ENCODE measurements around the gene GRIK1. TPM values are rescaled to one million over a fixed set of nuclear protein-coding genes. Genes with fewer than 3 reads are reported as not detected.

GRIK1 gene
- polyA plus RNA-seq, 6 donors from 2014 or later: not detected

DNA sequence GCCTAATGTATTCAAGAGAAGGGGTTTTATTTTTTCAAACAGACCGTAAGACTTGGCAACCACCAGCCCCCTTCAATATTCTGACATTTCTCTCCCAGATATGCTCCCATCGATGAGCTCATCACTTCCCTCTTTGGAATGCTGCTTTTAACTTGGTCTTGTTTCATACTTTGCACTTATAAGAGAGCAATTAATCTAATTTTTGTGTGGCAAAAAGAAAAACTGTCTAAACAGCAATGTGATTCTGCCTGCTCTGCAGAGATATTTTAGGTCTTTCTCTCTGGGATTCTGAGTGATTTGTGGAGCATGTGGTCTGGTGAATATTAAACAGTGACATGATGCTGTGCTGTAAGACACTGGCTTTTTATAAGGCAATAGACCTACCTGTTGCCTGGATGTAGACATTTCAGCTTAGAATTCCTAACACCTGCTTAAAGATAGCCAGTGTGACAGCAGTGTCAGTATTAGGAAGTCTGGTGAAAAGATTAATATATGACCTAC, 356.3 kb downstream of the GRIK1 start:
- no peaks in the 10 kb centered on the region for H3K9me3 Mint-ChIP-seq
- ATAC-seq (ENCODE audit: low read depth in 2 of 2): no peak

DNA sequence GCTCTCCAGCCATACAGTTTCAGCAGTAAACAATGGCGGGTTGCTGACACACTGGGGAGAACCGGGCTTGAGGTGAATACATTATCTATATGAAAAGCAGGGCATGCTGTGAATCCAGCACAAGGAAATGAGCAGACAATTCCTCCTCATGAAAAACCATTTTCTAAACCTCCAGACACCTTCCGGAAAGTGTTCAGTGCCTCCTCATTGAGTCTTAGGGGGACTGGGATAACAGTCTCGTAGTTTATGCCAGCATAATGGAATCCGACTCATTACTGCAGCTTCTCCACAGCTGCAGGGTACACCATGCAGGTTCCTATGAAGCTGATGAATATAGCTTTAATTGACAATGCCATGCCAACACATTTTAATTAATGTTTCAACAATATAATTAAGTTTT, 356.9 kb downstream of the GRIK1 start:
- Mint-ChIP-seq H3K4me1 (no peaks in the 10 kb centered on the region), H3K4me3 (no peak overlapping the region), H3K27ac (peak overlapping the region in 1 of 6 donors; percentile 67), H3K36me3 (no peaks in the 10 kb centered on the region), H3K9me3 (no peaks in the 10 kb centered on the region), H3K27me3 (no peaks in the 10 kb centered on the region)
- DNase-seq: no peak
- ATAC-seq (ENCODE audit: low read depth in 2 of 2): no peak

More for the DNA sequence above, 356.3 kb downstream of the GRIK1 start:
- no peaks in the 10 kb centered on the region for H3K27me3 Mint-ChIP-seq
- H3K4me1 Mint-ChIP-seq: no peaks in the 10 kb centered on the region
- H3K36me3 Mint-ChIP-seq: no peaks in the 10 kb centered on the region
- no peak overlapping the region for H3K27ac Mint-ChIP-seq
- H3K4me3 Mint-ChIP-seq: no peak overlapping the region
- no peak for DNase-seq

DNA sequence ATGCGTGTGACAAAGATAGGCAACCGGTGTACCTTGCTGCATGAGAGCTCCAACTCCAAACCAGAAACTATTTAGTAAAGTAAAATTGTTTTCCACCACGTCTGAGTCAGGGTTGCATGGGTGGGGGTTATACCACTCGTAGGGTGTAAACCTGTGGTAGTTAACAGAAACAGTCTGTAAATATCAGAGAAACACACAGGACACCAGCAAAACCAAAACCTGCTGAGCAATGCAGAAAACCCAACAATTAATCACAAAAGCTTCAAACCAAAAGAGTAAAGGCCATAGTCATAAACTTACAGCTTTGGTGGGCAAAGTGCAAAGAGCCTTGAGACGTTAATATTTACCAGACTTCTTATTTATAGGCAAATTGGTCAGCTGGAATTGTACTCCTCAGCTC, 358.4 kb downstream of the GRIK1 start:
- DNase-seq: no peak
- H3K27me3 Mint-ChIP-seq: no peaks in the 10 kb centered on the region
- no peaks in the 10 kb centered on the region for H3K4me1 Mint-ChIP-seq
- no peak overlapping the region for H3K27ac Mint-ChIP-seq
- H3K9me3 Mint-ChIP-seq: no peaks in the 10 kb centered on the region
- ATAC-seq (ENCODE audit: low read depth in 2 of 2): no peak
- no peaks in the 10 kb centered on the region for H3K36me3 Mint-ChIP-seq
- H3K4me3 Mint-ChIP-seq: no peak overlapping the region

DNA sequence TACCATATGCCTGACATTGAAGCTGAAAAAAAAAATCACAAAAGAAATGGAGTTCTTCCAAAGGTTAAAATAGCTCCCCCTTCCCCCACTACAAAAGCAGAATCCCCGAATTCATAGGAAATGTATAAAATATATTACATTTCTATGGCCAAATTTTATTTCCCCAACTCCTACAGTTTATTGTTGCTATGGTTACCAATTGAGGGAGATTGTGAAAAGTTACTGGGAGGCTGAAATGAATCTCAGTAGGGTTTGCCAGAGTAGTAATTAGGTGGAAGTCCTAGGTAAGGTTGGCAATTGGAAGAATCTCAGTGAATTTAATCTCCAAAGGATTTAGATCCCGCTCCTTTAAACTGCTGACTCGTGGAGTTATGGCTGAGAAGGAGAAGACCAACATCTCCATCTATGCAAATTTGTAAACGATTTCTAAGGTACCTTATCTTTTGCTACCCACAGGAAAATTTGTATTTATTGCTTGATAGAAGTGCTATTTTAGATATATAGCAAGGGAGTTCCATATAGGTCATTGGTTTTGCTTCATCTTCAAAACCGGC, 359.0 kb downstream of the GRIK1 start:
- H3K36me3 Mint-ChIP-seq: no peaks in the 10 kb centered on the region
- no peak overlapping the region for H3K27ac Mint-ChIP-seq
- H3K9me3 Mint-ChIP-seq: no peaks in the 10 kb centered on the region
- H3K4me1 Mint-ChIP-seq: no peaks in the 10 kb centered on the region
- no peaks in the 10 kb centered on the region for H3K27me3 Mint-ChIP-seq
- H3K4me3 Mint-ChIP-seq: no peak overlapping the region
- DNase-seq (no peak), ATAC-seq (ENCODE audit: low read depth in 2 of 2) (no peak)

DNA sequence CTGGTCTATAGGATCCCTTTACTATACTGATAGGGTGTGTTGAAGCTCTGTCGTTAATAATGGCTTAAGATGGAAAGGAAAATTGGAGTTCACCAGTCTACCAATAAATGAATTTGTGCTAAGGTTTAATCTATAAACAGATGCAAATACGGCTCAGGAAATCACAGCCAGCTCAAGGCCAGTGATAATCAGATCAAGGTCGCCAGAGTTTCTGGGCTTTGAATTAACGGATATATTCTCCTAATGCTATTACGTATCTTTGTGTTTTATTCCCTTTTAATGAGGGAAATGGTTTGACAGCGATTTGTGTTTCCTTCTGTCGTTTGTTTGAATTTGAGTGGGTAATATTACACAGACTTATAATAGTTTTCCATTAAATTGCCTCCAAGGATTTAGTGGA, 361.5 kb downstream of the GRIK1 start:
- Mint-ChIP-seq H3K9me3 (no peaks in the 10 kb centered on the region), H3K36me3 (no peaks in the 10 kb centered on the region), H3K27ac (no peak overlapping the region), H3K4me1 (no peaks in the 10 kb centered on the region), H3K27me3 (no peaks in the 10 kb centered on the region), H3K4me3 (no peak overlapping the region)
- ATAC-seq (ENCODE audit: low read depth in 2 of 2) (no peak), DNase-seq (no peak)

DNA sequence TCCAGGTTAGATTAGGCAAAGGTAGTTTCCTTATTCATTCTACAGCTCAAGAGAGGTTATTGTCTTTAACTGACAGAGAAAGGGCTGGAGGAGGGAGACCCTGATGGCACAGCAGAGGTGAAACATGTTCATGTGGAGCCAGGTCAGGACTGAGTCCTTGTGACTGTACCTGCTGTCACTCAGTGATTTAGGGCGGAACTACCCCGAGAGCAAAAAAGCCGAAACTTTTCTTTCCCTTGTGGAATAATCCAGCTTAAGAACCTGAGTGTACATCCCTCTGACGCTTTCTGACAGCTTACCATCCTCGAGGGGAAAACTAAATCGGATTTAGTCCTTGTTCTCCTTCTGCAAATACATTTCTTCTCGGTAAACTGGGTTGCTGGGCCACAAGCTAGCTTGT, 367.8 kb downstream of the GRIK1 start:
- no peak for ATAC-seq (ENCODE audit: low read depth in 2 of 2)
- Mint-ChIP-seq H3K27me3 (no peaks in the 10 kb centered on the region), H3K4me3 (no peak overlapping the region), H3K36me3 (no peaks in the 10 kb centered on the region), H3K4me1 (no peaks in the 10 kb centered on the region), H3K9me3 (no peaks in the 10 kb centered on the region), H3K27ac (no peak overlapping the region)
- DNase-seq: no peak

DNA sequence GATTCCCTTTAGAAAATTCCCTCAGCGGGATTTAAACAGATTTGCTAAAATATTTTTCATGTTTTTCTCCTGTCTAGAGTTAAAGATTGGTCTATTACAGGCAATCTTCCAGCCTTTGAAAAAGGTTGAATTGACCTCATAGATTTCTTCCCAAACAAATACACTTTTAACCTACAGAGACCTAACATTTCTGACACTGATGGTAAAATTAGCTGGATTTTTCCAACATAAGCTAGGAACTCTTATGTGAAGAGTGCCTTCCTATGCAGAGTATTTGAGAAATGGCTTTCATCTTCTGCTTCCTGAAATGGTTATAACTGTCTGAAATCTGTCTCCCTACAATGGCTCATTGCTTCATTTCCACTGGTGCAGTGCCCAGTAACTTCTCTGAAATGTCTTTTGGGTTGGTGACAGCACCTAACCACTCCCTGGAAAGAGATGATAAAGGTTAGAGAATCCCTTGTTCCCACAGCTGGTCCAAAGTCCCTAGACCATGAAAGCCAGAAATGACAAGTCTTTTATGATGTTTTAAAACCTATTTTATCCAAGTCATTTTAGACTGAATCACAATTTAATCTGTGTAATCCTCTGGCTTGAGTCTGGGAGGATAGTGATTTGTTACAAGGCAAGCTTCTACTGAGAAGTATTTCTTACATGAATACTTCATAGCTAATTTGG, 371.6 kb downstream of the GRIK1 start:
- no peak for ATAC-seq (ENCODE audit: low read depth in 2 of 2)

DNA sequence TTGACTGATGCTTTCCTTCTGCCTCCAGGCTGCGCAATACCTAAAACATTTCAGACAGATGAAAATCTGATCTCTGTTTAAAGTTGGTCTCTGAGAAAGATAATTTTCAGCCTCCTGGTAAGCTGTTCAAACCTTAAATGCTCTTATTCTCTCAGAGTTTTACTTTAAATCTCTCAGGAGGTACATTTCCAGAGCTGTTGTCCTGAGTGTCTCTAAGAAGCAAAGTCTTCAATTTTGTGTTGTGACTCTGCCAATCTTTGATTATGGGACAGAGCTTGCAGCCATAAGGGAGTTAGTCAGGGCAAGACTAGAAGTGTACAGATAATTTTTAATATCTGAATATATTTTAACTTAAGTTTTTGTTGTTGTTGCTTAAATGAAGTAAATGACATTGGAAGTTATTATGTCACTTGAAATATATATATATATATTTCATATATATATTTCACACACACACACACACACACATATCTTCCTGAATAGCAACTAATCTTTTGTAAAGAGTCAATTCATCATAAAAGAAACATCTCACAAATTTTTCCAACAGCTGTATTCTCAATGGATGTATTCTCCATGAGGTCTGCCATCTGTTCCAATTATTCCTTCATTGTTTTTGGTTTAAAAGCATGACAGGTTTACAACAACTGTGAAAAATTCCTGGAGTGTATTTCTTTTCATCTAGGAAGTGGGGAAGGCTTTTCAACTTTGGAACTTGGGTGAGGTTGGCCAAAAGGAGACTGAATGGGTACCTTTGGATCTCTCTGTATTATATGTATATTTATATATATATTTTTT, 381.7 kb downstream of the GRIK1 start:
- ATAC-seq (ENCODE audit: low read depth in 2 of 2) (no peak), DNase-seq (no peak)
- H3K9me3 Mint-ChIP-seq: no peaks in the 10 kb centered on the region
- no peaks in the 10 kb centered on the region for H3K27me3 Mint-ChIP-seq
- H3K4me1 Mint-ChIP-seq: peaks cover 0 to 7% (median 0%) of the 10 kb centered on the region in 3 donors
- H3K27ac Mint-ChIP-seq: peak overlapping the region in 1 of 6 donors; percentile 65
- no peak overlapping the region for H3K4me3 Mint-ChIP-seq
- peaks cover 0 to 4% of the 10 kb centered on the region in 2 donors for H3K36me3 Mint-ChIP-seq

More for the DNA sequence above, 371.6 kb downstream of the GRIK1 start:
- no peak overlapping the region for H3K4me3 Mint-ChIP-seq
- DNase-seq: no peak
- H3K27me3 Mint-ChIP-seq: no peaks in the 10 kb centered on the region
- H3K4me1 Mint-ChIP-seq: no peaks in the 10 kb centered on the region
- H3K36me3 Mint-ChIP-seq: no peaks in the 10 kb centered on the region
- no peaks in the 10 kb centered on the region for H3K9me3 Mint-ChIP-seq
- peak overlapping the region in 1 of 6 donors; percentile 27 for H3K27ac Mint-ChIP-seq

DNA sequence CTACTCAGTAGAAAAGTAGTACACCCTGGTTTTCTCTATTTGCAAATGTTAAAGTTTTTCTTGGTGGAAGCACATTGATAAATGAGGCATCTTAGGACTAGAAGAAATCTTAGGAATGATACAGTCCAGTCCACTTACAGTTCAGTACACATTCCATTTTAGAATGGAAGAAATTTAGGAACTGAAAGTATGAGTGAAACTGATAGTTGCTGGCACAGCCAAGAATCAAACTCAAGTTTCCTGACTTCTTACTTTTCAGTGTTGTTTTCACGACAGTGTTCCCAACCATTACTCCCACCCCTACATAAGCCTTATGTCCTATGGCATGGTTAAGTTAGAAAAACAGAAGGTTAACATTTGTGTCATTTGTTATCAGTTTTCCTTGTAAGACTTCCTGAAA, 382.6 kb downstream of the GRIK1 start:
- H3K36me3 Mint-ChIP-seq: peaks cover 0 to 4% of the 10 kb centered on the region in 2 donors

DNA sequence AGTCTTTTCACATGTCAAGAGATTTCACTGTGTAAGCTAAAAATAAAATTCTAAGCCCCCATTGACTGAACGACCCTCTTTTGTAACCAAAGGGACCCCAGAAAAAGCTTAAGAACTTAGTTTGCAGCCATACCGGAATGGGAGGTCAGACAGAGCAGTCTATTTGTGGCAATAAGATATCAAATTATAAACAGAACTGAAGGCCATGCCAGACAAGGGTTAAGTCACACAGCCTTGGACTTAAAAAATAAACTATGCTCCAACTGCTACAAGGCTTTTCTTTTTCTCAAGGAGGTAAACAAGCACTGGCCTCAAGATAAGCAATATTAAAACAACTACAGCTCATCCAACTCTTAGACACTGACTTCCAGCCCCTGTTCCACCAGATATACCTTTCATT, 384.2 kb downstream of the GRIK1 start:
- no peak overlapping the region for H3K4me3 Mint-ChIP-seq
- no peak for ATAC-seq (ENCODE audit: low read depth in 2 of 2)
- H3K36me3 Mint-ChIP-seq: no peaks in the 10 kb centered on the region
- H3K9me3 Mint-ChIP-seq: no peaks in the 10 kb centered on the region
- H3K27me3 Mint-ChIP-seq: no peaks in the 10 kb centered on the region
- peaks cover 0 to 7% (median 0%) of the 10 kb centered on the region in 3 donors for H3K4me1 Mint-ChIP-seq
- DNase-seq: no peak
- H3K27ac Mint-ChIP-seq: peak overlapping the region in 1 of 6 donors; percentile 2

More for the DNA sequence above, 382.6 kb downstream of the GRIK1 start:
- ATAC-seq (ENCODE audit: low read depth in 2 of 2) (peak in 1 of 2 donors; percentile 30), DNase-seq (peak; percentile 0)
- Mint-ChIP-seq H3K9me3 (no peaks in the 10 kb centered on the region), H3K27ac (no peak overlapping the region), H3K4me3 (no peak overlapping the region), H3K4me1 (peaks cover 0 to 7% (median 0%) of the 10 kb centered on the region in 3 donors), H3K27me3 (no peaks in the 10 kb centered on the region)

DNA sequence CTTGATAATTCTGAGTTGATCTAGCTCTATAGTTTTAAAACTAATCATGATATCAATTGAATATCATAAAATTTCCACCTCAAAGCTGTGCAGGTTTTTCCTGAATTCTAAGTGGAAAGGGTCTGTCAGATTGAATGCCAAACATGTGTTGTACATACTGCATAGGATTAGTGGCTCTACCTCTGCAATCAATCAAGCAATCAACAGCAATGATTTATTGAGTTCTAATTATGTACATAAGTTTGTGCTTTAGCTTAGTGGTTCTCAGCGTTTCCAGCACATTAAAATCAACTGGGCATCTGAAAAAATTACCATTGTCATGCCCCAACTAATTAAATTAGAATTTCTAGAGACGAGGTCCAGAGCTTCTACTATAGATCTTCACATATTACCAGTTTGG, 389.6 kb downstream of the GRIK1 start:
- ATAC-seq (ENCODE audit: low read depth in 2 of 2) (no peak), DNase-seq (no peak)
- H3K4me1 Mint-ChIP-seq: no peaks in the 10 kb centered on the region
- H3K27ac Mint-ChIP-seq: no peak overlapping the region
- H3K9me3 Mint-ChIP-seq: no peaks in the 10 kb centered on the region
- H3K36me3 Mint-ChIP-seq: peaks cover 6 to 7% of the 10 kb centered on the region in 2 donors
- no peak overlapping the region for H3K4me3 Mint-ChIP-seq
- no peaks in the 10 kb centered on the region for H3K27me3 Mint-ChIP-seq

DNA sequence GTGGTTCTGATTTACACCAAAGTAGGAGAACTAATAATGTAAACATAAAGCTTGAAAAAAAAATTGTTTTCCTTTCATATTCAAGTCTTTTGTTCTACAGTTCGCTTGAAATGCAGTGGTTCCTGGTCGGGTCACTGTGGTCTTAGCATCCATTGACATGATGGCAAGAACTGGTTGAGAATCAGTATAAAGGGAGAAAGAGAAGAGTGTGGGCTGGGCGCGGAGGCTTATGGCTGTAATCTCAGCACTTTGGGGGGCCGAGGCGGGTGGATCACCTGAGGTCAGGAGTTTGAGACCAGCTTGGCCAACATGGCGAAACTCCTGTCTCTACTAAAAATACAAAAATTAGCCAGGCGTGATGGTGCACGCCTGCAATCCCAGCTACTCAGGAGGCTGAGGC, 390.2 kb downstream of the GRIK1 start:
- Mint-ChIP-seq H3K4me1 (no peaks in the 10 kb centered on the region), H3K4me3 (no peak overlapping the region)

DNA sequence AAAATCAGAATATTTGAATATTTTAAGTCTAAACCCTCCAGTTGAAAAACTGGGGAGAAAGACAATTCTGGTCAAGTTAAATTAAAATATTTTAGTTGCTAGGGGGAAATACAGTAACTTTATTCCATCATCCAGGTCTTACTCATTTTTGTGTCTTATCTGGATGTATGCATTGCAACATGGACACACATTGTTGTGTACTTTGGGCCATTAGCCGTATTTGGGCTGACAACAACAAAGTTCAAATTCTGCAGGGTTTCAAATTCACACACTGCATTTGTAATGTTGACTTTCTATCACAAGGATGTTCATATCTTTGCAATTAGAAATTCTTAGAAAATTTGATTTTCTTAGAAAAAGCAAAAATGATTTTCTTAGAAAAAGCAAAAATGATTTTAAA, 391.8 kb downstream of the GRIK1 start:
- Mint-ChIP-seq H3K27ac (no peak overlapping the region), H3K9me3 (no peaks in the 10 kb centered on the region), H3K4me3 (no peak overlapping the region), H3K36me3 (peaks cover 6 to 7% of the 10 kb centered on the region in 2 donors), H3K4me1 (no peaks in the 10 kb centered on the region), H3K27me3 (no peaks in the 10 kb centered on the region)
- ATAC-seq (ENCODE audit: low read depth in 2 of 2) (no peak), DNase-seq (no peak)

More for the DNA sequence above, 390.2 kb downstream of the GRIK1 start:
- ATAC-seq (ENCODE audit: low read depth in 2 of 2): no peak
- Mint-ChIP-seq H3K9me3 (no peaks in the 10 kb centered on the region), H3K36me3 (peaks cover 6 to 7% of the 10 kb centered on the region in 2 donors), H3K27me3 (no peaks in the 10 kb centered on the region), H3K27ac (no peak overlapping the region)
- no peak for DNase-seq

DNA sequence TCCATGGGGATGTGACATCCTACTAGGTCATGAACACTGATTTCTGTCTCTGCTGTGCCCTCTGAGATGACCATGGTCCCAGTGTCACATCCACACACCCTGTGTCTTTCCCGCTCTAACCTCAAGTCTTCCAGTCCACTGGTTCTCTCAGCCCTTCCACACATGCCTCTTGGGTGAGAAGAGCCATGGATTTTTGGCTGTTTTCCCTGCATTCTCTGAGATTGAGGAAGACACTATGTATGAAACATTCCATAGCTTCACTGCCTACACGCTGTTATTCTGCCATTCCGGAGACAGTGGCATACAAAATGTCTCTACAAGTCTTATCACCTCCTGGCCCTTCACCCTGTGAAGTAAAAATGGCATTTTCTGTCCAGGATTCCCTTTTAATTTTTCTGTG, 393.7 kb downstream of the GRIK1 start:
- Mint-ChIP-seq H3K4me3 (no peak overlapping the region), H3K36me3 (peaks cover 6 to 7% of the 10 kb centered on the region in 2 donors), H3K27ac (peak overlapping the region in 1 of 6 donors; percentile 60), H3K9me3 (no peaks in the 10 kb centered on the region), H3K27me3 (no peaks in the 10 kb centered on the region), H3K4me1 (no peaks in the 10 kb centered on the region)
- DNase-seq: no peak
- ATAC-seq (ENCODE audit: low read depth in 2 of 2): no peak

Data from naive B cell (primary cell).